ENCODE measurements around the gene AHRR. TPM values are rescaled to one million over a fixed set of nuclear protein-coding genes. Genes with fewer than 3 reads are reported as not detected.
"Not testable (repeated sequence)": the region's sequence is repeated elsewhere in the genome, so short reads cannot be mapped to it uniquely, and the experiment has no call there.

AHRR gene
- total RNA-seq, 1 experiment from 2014 or later: 3.0 TPM

DNA sequence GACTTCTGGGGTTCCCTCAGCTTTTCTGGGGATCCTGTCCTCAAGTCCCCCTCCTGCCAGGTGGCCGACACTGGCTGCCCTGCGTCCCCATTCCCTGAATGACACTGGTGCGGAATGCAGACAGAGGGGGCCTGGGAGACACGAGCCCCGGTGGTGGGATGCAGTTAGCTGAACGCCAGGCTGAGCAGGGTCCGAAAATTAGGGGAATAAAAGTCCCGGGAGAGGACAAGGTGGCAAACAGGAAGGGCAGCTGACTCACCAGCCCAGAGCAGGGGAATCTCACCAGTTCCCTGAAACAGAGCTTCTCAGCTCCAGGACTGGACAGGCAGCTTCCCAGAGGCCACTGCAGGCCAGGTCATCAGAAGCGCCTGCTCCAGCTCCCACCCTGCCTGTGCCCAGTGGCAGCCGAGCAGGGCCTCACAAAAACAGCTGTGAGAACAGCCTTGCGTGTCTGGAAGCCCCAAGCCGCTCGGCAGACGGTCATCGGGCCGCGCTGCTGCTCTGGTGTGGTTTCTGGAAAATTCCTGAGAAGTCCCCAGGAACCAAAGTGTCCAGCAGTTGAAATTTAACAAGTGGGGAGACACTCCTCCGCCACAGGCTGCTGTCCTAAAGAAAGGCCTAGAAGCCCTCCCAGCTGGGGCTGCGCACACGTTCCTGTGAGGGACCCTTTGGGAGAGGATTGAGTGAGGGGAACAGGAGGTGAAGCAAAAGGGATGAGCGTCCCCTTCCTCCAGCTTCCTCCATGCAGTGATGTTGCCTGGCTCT, 73.8 kb downstream of the AHRR start:
- peak; percentile 49 for DNase-seq (ENCODE audit: low spot score)

DNA sequence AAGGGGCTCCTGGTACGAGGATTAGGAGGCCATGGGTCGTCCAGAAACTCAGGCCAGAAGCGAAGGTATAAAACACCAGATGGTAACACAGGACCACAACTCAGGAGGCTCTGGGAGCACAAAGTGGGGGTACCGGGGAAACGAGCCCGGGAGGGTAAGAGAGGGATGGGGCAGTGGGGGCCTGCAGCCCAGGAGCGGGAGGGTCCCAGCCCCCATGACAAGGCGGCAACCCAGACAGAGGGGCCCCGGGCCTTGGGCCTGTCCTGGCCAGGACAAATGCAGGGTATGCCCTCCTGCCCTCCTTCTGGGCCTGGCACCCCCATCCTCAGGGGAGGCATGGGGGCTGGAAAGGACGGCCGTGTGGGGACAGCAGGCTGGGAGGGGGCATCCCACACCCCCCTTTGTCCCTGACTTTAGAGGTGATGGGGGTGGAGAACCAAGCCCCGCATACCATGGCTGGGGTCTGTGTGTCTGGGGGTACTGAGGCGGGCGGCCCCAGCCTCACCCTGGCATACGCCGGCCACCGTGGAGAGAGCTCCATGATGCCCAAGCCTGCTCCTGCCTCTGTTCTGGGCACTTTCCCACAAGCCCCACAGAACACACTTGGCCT, 74.5 kb downstream of the AHRR start:
- no peak for DNase-seq (ENCODE audit: low spot score)

DNA sequence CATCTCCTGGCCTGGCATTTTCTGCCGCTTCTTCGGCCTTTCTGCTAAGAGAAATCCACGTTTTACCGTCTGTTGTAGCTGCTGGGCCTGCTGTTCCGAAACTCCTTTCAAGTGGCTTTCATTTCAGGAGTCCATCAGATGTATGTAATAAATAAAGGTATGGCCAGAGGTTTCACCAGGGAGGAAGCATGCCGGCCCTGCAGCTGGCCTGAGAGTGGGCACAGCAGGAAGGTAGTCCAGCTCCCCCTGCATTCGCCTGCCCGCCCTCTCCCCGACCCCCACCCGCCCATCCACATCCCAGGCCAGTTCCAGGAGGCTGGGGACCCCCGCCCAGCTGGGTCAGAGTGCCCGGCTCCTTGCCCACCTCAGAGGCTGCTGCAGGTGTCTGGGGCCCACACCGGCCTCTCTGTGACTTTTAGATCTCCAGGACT, 75.0 kb downstream of the AHRR start:
- DNase-seq (ENCODE audit: low spot score): no peak

DNA sequence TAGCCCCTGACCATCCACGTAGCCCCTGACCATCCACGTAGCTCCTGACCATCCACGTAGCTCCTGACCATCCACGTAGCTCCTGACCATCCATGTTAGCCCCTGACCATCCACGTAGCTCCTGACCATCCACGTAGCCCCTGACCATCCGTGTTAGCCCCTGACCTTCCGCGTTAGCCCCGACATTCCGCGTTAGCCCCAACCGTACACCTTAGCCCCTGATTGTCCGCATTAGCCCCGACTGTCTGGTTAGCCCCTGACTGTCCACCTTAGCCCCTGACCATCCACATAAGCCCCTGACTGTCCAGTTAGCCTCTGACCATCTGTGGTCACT, 76.6 kb downstream of the AHRR start:
- DNase-seq (ENCODE audit: low spot score): not testable (repeated sequence)

DNA sequence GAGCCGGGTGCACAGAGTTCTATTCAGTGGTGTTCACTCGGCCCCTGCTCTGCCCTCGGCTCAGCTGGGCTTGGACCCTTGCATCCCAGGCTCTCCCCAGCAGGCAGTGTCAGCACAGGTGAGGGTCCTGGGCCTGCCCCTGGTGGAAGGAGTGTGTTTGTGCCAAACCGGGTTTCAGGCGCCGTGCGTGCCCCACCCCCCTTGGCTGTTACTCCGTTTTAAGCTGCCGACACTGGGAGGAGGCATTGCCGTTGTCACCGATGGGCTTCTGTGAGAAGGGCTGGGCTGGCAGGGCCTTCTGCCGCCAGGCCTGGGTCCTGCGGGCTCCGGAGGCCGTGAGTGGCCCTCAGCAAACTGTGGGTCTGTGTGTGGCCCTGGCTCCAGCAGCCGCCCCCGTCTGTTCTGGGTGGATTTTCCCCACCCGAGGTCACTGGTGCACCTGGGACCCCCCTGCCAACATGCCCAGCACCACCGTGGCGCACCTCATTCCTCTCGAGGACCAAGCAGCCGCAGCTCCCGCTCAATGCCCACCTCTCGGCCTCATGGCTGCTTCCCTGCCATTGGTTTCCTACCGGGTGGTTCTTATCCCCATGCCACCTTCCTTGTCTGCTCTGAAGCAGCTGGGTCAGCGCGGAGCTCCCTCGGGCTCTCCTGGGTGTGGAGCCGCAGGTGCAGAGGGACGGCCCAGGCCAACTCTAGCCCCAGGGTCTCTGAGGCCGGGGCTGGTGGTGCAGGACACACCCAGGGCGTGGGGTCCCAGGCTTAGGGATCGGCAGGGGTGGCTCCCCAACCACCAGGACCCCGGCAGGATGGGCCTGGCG, 77.2 kb downstream of the AHRR start:
- no peak for DNase-seq (ENCODE audit: low spot score)

DNA sequence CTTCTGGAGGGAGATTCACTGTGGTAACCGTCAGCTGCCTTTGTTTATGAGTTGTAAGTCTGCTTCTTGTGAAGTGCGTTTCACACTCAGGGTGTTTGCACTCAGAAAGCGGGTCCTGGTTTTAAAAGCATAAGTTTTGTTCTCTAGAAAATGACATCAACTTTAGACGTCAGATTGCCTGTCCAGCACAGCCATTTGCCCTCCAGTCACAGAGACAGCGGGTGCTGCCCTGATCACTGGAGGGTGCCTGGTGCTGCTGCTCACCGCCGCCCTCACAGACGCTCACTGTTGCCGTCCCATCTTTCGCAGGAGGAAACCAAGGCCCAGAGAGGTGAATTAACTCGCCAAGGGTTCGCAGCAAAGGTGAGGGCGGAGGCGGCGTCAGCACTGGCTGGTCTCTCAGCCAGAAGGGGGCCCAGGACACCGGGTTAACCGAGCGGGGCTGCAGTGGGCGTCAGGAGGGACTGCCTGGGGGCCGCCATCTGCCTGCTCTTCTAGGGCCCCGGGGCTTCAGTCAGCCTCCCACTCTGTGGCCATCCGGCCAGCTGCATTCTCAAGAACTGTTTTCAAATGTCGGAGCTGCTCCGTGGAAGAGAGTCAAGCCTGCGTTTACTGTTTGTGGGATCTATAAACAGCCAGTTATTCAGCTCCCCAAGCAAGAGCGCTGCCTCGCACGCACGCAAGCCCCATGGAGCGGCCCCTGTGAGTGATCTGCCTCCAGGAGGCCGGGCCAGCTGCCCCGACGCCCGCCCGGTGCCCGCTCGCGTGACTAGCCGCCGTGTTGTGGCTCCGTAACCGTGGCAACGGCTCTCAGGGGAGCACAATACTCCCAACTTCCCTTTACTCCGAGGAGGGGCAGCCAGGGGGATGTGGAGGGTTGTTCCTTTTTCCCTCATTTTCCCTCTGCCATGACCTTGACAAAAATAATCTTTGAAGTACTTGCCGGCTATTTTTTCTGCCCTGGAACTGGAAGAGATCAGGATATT, 78.1 kb downstream of the AHRR start:
- peak; percentile 90 for DNase-seq (ENCODE audit: low spot score)

DNA sequence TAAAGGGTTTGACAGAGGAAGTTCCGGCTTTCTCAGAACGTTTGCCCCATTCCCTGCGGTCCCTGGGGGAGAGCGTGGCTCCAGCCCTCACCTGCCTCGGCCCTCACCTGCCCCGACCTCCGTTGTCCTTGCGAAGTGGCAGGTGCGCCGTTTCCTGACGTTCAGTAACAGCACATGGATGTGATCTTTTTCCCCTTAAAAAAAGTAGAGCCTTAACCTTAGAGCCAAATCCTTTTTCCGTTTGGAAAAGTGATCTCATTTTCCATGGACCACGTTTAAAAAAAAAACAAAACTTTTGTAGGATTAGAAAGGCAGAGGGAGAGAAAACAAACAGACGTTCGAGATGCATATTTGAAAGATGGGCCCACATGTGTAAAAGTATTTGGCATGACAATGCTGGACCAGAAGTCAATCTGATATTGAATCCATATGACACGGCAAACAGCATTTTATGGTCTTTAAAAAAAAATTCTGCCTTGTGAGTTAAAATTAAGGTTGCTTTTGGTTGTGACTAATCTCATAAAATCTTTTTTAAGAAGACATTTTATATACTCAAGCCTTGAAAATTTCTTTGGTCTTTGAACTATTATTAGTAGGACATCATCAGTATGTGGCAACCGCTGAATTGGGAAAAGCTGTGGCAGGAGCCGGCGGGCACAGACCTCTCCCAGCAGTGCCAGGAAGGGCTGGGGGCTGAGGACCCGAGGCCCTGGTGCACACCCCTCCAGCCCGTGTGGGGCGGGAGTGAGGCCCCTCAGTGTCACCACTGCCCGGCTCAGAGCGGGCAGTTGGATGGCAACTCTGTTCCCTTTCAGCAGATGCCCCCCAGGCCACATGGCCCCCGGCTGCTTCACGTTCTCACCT, 79.0 kb downstream of the AHRR start:
- DNase-seq (ENCODE audit: low spot score): no peak

DNA sequence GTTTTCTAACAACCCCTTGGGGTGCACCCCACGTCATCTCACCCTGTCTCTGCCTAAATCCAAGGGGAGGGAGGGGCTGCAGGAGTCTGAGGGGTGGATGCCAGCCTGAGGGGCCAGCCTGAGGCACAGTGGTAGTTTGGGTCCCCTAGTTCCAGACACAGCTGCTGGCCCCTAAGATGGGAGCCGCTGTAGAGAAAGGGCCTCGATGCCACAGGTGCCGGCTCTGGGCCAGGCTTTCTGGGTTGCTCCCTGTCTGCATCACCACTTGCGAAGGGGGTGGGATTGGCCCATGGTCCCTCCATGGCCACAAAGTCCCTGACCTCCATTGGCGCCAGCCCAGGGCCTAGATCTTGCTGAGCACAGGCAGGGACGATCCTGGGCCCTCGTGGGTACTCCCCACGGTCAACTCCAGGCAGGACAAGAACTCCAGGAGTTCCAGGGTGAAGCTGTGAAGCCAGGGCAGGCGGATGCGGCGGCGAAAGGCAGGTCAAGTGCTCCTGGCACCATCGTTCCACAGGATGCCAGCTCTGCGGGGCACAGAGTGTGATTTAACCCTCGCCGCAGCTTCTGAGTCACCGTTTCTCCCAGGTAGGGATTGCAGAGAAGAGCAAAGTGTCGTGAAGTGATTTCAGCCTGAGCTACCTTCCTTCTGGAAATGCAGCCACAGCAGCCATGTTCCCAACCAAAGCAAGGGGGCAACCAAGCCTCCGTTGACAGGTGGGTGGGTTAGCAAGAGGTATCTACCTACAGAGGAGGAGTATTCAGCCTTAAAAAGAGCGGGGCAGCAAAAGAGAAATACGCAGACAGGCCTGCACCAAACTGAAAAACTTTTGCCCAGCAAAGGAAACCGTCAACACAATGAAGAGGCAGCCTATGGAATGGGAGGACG, 79.9 kb downstream of the AHRR start:
- no peak for DNase-seq (ENCODE audit: low spot score)

DNA sequence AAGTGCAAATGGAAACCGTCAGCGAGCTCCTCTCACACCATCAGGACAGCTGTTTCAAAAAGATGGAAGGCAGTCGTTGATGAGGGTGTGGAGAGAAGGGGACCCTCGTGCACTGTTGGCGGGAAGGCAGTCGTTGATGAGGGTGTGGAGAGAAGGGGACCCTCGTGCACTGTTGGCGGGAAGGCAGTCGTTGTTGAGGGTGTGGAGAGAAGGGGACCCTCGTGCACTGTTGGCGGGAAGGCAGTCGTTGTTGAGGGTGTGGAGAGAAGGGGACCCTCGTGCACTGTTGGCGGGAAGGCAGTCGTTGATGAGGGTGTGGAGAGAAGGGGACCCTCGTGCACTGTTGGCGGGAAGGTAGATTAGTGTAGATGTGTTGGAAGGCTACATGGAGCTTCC, 80.7 kb downstream of the AHRR start:
- not testable (repeated sequence) for DNase-seq (ENCODE audit: low spot score)

DNA sequence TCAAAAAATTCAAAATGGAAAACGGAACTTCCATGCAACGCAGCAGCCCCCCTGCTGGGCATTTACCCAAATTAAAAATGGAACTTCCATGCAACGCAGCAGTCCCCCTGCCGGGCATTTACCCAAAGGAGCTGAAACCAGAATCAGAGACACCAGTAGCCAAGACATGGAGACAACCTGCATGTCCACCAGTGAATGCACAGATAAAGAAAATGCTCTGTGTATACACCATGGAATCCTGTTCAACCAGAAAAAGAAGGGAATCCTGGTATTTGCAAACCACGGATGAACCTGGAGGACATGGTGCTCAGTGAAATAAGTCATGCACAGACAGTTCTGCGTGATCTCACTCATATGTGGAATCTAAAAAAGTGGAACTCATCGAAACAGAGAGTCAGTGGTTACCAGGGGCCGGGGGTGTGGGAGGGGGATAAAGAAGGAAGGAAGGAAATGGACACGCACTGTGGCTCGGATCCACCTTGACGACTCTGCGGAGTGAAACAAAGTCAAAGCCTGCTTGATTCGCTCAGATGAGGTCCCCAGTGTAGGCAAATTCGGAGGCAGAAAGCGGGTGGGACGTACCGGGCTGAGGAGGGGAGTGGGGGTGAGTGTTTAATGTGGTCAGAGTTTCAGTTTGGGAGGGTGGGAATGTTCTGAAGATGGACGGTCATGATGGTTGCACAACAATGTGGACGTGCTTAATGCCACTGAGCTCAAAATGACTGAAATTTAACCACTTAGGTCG, 81.3 kb downstream of the AHRR start:
- DNase-seq (ENCODE audit: low spot score): no peak

DNA sequence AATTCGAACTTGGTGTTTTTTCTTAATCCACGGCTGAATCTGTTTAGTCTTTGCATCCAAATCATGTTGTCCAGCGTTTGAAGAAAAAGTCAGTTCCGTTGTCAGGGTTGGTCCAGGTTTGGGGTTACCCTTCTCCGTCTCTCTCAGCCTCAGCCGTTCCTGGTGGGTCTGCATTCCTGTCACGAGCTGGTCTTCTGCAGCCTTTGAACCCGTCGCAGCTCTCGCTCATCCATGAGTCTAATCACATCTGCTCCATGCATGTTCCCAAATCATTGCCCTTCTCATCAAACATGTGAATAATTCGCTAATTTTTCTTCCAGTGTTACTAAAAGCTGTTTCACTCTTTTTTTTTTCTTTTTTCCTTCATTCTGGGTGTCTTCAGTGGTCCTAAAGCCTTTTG, 82.5 kb downstream of the AHRR start:
- no peak for DNase-seq (ENCODE audit: low spot score)

DNA sequence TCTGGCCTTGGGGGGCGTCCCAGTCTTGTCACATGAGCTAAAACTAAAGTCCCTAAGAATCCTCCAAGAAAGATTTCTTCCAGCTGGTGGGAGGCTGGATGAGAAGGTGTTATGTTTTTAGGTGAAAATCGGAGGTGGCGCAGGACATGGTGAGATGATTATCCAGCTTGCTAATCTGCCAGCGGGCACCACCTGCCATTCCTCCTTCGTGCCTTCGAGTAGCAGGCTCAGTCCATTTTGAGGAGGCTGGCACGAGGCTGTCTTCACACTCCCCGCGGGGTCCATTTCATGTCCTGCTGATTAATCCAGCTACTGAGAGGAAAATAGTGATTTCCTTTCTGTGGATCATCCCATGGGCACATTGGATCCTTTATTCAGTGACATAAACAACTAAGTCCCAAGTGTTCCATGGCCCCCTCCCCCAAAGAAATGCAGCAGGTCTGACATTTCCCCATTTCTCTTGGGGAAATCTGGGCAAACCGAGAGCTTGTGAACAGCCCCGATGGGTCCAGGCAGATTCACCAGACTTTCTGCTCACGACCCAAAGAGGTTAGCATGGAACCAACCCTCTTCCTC, 83.2 kb downstream of the AHRR start:
- no peak for DNase-seq (ENCODE audit: low spot score)

DNA sequence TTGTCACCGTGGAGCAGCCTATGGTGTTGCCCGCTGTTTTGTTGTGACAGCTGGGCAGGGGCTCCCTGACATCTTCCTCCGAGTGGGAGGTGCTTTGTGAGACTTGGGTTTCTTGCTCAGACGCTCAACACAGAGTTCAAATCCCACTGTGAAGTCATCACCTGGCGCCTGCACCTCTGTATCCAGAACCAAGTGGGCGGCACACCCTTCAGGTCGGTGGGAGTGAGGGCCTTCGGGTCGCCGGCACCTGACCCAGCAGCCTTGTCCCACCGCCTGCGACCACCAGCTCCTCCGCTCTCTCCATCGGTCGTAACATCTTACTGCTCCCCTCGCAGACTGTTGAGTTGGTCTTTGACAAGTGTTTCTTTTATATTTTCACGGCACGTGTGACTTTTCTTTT, 83.9 kb downstream of the AHRR start:
- no peak for DNase-seq (ENCODE audit: low spot score)

DNA sequence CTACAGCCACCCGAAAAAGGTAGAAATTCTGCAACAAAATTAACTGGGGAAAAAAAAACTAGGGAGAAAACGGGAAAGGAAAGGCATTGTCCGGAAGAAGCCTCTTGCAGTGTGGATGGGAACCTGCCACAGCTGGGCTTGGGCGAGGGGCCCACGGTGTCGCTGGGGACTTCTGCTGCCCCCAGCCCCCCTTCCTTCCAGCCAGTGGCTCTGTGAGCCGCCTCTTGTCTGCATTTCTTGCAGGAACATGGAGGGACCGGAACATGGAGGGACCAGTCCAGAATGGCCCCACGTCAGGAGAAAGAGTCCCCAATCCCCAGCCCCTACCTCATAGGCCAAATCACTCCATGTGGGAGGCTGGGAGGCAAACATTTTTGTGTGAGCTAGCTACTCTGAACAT, 84.5 kb downstream of the AHRR start:
- DNase-seq (ENCODE audit: low spot score): no peak

DNA sequence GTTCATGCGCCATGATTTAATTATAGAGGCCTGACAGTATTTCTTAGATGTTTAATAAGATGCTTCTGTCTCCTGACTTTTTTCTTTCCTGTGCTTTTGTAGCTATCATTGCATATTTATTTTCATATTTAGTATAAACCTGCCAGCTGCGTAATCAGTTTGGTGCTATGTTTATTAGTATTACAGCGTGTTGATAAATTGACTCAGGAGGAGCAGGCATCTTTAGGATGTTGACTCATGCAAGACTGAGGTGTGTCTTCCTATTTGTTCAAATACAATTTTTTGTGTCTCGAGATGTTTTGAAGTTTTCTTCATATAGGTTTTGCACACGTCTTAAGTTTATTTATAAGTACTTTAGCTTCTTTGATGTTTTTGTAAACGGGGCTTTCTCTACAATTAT, 85.5 kb downstream of the AHRR start:
- no peak for DNase-seq (ENCODE audit: low spot score)

DNA sequence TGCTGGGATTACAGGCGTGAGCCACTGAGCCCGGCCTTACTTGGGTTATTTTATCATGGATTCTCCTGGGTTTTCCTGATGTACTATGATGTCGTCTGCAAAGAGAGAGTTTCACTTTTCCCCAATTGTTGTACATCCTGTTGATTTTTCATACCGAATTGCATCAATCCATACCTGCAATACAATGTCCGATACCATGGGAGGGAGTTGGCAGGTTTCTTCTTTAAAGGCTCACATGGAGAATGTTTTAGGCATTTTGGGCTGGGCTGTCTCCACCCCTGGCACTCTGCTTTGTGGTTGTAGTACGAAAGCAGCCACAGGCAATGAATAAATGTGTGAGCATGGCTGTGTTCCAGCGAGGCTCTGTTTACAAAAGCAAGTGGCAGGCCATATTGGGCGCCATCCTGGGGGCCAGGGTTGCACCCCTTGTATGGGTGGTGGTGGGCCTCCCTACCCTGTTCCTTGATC, 86.3 kb downstream of the AHRR start:
- no peak for DNase-seq (ENCODE audit: low spot score)

DNA sequence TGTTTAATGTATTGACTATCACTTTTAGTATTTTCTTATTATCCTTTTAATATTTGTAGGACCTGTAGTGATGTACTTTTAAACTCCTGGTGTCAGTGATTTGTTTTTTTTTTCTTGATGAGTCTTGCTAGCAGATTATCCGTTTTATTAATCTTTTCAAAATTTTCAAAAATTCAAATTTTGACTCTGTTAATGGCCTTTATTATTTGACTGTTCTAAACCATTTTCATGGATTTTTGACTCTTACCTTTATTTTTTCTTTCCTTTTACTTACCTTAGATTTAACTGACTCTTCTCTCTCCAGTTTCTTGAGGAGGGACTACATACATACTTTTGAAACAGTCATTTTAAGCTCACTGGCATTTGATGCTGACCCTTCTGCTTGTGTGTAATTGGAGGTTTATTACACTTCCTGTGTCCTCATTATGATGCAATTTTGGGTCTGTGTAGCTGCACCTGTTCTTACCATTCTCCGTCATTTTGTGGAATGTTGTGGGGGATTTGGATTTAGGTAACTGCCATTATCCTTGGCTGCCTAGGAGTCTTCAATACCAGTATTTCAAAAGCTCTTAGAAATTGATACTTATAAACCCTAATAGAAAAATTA, 89.5 kb downstream of the AHRR start:
- DNase-seq (ENCODE audit: low spot score): no peak

DNA sequence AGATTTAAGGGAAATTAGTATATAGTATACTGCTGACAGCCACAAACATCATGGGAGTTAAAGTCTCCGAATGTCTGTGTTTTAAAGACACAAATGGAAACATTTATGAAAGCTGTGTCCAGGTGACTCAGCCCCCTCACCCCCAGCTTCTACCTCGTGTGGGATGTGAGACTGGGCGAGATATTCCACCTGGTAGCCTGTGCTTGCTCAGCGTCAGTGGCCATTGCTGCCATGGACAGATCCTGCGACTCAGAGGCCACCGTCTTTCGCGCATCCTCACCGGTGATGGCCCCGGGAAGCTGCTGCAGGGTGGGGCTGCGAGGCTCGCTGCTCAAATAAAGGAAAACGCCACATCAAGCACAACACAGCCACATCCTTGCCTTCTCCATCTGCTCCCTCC, 90.2 kb downstream of the AHRR start:
- no peak for DNase-seq (ENCODE audit: low spot score)
